Gastroesophageal sphincter (tissue), 3 donors: ENCODE data around the gene ETFB.

Experiments used
- CTCF ChIP-seq, 4 experiments: fragments of 200-600 bp in 2 of 4; fragments of 450-650 bp in 2 of 4; sonication (generic) in 1 of 4; IDR thresholded peaks; one replicate each; pipeline ENCODE4 v1.5.1; 2017 to 2019; ENCODE audit warnings: antibody characterized with exemption in 4 of 4, mild to moderate bottlenecking in 2 of 4, moderate library complexity in 2 of 4
- POLR2AphosphoS5 ChIP-seq: sonication (generic); formaldehyde crosslinking; IDR thresholded peaks from one replicate; pipeline ENCODE4 v1.6.1; 2017; ENCODE audit warnings: antibody characterized with exemption

GRCh38 chr19:51354103-51354741 lies 12.0 kb downstream of the ETFB start:
- TF ChIP-seq POLR2AphosphoS5 (no peak), CTCF (IDR thresholded peaks at IDR 0.05) (no peak)
